GM13976 (cell line): Measurements from ENCODE around the gene VPS37C.

Experiments used
- DNase-seq: peaks from one replicate; pipeline ENCODE4 v3.0.0; 2012; ENCODE audit warnings: low spot score
- CTCF ChIP-seq: IDR thresholded peaks from 2 replicates; pipeline ENCODE4 v1.5.1; 2012; ENCODE audit warnings: borderline replicate concordance, mild to moderate bottlenecking; ENCODE audit not compliant: insufficient read depth; ENCODE audit errors: extremely low read depth, missing control alignments, control extremely low read depth
- in situ Hi-C: fragments of 300-500 bp; cut with MboI; formaldehyde crosslinking; loops from one replicate; pipeline ENCODE4 v1.12.0; 2022; ENCODE audit warnings: low sequenced_read_pairs, mixed read lengths, inconsistent platforms; ENCODE audit not compliant: unreplicated experiment

Gene VPS37C

GRCh38 chr11:61149624-61150615 lies 11.3 kb downstream of the VPS37C start:
- TF ChIP-seq CTCF = no peak
- in situ Hi-C loops = no loop called here
- no peak for DNase-seq

GRCh38 chr11:61147791-61148620 lies 13.2 kb downstream of the VPS37C start:
- in situ Hi-C loops = no loop called here
- no peak for TF ChIP-seq CTCF
- no peak for DNase-seq

- no peak for TF ChIP-seq CTCF
- no peak for DNase-seq
- in situ Hi-C loops = no loop called here
Observed at GRCh38 chr11:61147271-61147670, 14.0 kb downstream of the VPS37C start.

- no peak for TF ChIP-seq CTCF
- no peak for DNase-seq
- in situ Hi-C loops = no loop called here
Observed at GRCh38 chr11:61146416-61146815, 14.8 kb downstream of the VPS37C start.

GRCh38 chr11:61145228-61146005 lies 15.8 kb downstream of the VPS37C start:
- in situ Hi-C loops = no loop called here
- no peak for DNase-seq
- TF ChIP-seq CTCF = no peak

GRCh38 chr11:61144511-61145179 lies 16.6 kb downstream of the VPS37C start:
- TF ChIP-seq CTCF = no peak
- DNase-seq = no peak
- in situ Hi-C loops = no loop called here
